Stimulated activated CD8-positive, alpha-beta memory T cell treated with anti-CD3 and anti-CD28 coated beads, Interleukin-12 subunit alpha, Interleukin-12 subunit beta, amount 100 ng/mL, for 1 hour (primary cell): ENCODE results near the gene LHX3.
"Not testable (repeated sequence)": the region's sequence is repeated elsewhere in the genome, so short reads cannot be mapped to it uniquely, and the experiment has no call there.

ENCODE experiments used
- DNase-seq: peaks from one replicate; pipeline ENCODE4 v3.0.0-alpha.2; 2020; ENCODE audit warnings: low read depth

The LHX3 gene

GRCh38 chr9:136241542-136241941 is 36.6 kb upstream of the LHX3 start:
- DNase-seq: no peak

- DNase-seq: no peak
Measured at GRCh38 chr9:136240941-136241340, 36.0 kb upstream of the LHX3 start.

DNA sequence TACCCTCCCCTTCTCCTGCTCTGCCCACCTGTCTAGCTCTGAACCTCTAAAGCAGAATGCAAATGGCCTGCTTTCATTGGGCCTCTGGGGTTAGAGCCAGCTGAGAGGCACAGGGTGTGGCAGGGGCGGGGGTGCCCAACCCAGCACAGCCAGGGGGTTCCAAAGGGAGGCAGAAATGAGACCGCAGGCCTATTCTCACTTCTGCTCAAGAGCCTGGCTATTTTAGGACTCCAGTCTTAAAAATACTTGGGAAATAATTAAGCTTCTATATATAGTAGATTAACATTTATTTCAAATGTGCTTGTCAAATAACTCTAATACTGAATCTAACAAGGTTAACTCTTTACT is 35.0 kb upstream of the LHX3 start:
- DNase-seq: no peak

DNA sequence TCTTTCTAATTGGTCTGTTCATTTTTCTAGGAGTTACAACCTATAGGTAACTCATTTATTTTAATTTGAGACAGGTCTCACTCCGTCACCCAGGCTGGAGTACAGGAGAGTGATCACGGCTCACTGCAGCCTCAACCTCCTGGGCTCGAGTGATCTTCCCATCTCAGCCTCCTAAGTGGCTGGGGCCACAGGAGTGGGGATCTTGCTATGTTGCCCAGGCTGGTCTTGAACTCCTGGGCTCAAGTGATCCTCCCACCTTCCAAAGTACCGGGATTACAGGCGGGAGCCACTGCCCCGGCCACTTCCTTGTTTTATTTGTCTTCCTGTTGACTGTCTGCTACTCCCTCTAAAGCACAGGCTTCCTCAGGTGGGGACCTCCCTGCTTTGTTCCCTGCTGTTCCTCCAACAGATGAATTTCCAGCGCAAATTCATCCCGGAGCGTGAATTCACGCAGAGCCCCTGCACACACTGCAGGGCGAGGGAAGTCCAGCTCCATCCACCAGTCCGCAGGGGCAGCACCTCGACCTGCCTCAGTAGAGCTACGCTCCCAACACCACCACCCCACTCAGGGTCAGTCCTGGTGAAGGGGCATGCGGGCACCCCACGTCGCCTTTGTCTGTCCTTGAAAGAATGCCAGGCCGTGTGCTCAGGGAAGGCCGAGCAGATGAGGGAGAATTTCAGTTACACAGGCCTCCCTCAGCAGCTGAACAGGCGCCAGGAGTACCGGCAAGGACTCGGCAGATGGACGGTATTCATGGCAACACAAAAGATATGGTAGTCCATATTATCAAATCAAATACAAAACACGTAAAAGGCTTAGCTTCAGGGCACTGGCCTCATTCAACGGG is 34.4 kb upstream of the LHX3 start:
- DNase-seq: no peak

GRCh38 chr9:136238342-136238732 is 33.4 kb upstream of the LHX3 start:
- DNase-seq: no peak

- no peak for DNase-seq
Measured at GRCh38 chr9:136237486-136238341, 32.8 kb upstream of the LHX3 start.

GRCh38 chr9:136236471-136237410 is 31.8 kb upstream of the LHX3 start:
- DNase-seq: not testable (repeated sequence)

DNA sequence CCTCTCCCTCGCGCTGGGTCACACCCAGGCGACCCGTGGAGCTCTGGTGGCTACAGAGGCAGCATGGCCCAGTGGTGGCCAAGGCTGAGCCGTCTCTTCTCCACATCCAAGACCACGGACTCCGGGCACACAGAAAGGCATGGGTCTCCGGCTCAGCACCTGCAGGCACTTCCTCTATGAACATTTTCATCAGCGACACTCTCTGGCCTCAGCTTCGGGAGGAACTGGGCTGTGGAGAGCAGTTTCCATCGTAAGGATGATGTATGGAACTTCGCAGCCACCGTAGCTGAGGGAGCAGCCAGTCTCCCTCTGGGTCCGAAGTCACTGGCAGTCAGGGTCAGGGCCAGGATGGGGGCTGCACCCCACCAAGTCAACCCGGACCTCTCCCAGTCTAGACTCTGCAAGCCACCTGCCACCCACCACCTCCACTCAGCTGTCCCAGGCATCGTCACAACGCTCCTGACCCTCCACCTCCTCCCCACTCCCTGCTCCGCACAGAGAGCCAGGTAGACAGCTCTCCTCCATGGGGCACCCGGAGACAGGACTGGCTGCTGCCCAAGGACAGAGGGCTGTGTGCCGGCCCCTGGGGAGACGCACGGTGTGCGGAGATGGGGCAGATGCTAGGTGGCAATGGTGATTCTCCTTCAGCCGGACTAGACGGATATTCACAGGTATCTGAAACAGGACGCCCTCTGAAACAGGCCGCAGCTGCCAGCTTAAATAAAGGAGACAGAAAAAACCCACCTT is 31.0 kb upstream of the LHX3 start:
- no peak for DNase-seq

- no peak for DNase-seq
Measured at GRCh38 chr9:136235171-136235570, 30.2 kb upstream of the LHX3 start.

DNA sequence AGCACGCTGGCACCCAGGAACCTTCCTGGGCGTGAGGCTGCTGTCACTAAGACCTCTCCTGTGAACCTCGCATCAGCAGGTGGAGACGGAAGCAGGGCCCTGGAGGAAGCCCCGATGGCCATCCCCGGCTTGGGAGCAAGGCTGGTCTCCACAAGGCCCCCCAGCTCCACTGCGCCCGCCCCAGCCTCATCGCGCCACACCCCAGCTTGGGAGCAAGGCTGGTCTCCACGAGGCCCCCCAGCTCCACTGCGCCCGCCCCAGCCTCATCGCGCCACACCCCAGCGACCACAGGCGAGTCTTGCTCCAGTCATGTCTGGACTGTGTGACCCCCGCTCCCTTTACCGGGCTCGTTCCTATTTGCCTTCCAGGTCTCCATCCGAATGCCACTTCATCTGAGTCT is 29.7 kb upstream of the LHX3 start:
- no peak for DNase-seq

DNA sequence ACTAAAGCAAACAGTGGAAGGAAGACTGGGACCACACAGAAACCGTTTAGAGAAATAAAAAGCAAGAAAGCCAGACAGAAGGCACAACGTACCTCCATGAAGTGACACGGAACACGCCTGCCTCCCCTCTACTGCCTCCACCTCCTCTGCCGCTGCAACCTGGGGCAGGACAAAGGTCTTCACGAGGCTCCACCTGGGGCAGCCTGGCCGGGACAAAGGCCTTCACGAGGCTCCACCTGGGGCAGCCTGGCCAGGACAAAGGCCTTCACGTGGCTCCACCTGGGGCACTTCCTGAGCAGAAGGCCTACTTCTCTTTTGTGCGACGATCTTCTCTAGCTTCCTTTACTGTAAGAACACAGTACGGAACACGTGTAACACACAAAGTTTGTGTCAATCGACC is 28.9 kb upstream of the LHX3 start:
- DNase-seq: no peak

GRCh38 chr9:136233411-136233810 is 28.5 kb upstream of the LHX3 start:
- no peak for DNase-seq

DNA sequence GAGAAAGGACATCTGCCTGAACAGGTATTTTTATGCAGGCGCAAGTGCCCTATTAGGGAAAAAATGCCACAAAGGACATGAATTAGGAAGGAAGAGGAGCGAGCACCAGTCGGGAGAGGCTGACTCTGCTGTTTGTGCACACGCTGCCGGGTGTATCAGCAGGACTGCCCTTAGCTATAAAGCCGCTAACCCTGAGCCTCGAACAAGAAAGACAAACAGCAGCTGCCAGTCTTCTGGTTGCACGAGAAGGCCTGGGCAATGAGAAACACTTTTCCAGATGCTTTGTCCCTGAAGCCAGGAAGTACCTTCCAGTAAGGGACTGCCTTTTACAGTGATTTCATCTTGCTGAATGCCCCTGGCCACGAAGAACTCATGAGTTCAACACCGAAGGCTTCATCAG is 28.0 kb upstream of the LHX3 start:
- no peak for DNase-seq

DNA sequence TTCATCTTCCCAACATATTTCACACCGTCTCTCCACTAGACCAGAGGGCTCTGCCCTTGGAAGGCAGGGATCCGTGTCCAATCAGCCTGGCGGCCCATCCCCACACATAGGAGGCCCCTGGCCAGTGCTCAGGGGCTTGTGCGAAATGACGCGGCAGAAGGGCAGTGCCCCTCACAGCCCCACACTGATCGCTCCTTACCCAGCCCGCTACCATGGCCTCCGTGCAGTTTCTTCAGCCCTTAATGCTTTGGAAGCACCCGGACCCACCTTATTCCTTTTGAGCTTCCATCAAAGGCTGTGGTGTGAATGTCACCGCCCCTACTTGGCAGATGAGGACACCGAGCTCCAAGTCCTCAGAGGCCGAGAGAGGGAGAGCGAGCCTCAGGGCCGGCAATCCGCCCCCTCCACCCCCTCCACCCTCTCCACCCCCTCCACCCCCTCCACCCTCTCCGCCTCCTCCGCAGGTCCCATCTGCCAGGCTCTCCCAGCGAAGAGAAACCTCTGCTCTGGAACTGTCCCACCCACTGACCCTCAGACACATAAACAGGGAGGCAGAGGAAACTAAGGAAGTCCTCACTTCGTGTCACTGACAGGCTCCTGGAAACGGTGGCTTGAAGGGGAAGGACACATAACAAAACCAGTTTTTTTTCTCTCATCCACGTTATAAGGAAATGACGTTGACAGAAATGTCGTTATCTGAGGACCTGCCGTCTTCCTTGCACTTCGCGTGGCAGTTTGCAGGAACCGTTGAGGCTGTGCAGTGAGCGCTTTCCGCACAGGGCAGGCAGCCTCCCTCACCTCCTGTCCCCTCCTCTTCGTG is 26.8 kb upstream of the LHX3 start:
- no peak for DNase-seq

GRCh38 chr9:136230773-136231172 is 25.8 kb upstream of the LHX3 start:
- no peak for DNase-seq

GRCh38 chr9:136230365-136230764 is 25.4 kb upstream of the LHX3 start:
- DNase-seq: no peak

GRCh38 chr9:136229096-136230065 is 24.5 kb upstream of the LHX3 start:
- DNase-seq: no peak

- DNase-seq: no peak
Measured at GRCh38 chr9:136228107-136228875, 23.4 kb upstream of the LHX3 start.
